DMS79 (cell line): ENCODE data around the gene PCNA.

Experiments
- DNase-seq: peaks from one replicate; lab custom pipeline; 2025; lab: John Stamatoyannopoulos, UW

PCNA gene

DNA sequence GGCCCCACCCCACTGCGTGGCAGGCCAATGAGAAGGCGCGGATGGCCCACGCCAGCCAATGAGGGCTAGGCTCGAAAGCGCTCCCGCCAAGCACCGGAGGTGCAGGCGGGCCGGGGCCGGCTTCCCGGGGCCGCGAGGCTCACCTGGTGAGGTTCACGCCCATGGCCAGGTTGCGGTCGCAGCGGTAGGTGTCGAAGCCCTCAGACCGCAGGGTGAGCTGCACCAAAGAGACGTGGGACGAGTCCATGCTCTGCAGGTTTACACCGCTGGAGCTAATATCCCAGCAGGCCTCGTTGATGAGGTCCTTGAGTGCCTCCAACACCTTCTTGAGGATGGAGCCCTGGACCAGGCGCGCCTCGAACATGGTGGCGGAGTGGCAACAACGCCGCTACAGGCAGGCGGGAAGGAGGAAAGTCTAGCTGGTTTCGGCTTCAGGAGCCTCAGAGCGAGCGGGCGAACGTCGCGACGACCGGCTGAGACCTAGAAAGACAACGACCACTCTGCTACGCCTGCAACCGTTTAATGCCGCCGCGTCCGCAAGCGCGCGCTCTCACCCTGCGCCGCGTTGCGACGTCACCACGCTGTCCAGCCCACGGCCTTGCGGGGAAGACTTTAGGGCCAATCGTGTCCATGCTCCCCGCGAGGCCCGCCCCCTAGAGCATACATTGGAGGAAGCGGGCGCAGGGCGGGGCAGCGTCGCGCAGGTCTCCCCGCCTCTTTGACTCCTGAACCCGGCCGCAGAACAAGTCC, at the start of gene PCNA:
Gene PCNA, minus strand, starts transcription at position 524 of the 750 bp plus-strand sequence. Its CDS starts 160 bp downstream, at position 364.
- DNase-seq = peak; percentile 90

DNA sequence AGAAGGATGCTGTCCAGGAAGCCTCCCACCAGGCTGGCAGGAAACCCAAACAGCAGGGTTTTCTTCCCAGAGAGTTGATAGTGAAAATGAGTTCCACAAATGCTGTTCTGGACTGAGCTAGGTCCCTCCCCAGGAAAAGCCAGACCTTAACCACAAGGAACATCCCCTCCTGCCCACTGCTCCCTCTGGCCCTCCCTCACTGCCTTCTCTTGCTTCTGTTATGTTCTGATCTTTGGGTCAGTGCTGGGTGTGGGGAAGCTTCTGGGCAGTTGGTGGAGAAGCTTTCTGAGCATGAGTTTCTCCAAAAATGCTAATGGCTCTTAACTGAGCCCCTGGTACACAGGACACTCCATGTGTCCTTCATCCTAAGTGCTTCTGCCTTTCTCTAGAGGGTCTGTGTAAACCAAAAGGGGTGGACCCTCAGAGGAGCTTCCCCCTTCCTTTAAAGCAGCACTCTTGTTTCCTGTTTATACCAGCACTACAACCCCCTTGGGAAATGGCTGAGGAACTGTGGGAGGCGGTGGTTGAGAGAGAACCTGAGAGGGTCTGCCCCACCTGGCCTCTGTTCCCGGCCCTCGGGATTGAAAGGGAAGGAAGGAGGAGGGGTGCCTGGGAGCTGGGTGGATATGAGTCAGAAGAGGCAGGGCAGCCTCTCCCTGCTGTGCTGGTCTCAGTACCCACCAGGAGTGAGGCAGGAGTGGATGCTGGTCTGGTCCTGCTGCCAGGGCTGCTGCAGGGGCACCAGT, 49.1 kb upstream of the PCNA start:
- peak; percentile 71 for DNase-seq

GRCh38 chr20:5164645-5165625, 45.2 kb upstream of the PCNA start:
- no peak for DNase-seq

DNA sequence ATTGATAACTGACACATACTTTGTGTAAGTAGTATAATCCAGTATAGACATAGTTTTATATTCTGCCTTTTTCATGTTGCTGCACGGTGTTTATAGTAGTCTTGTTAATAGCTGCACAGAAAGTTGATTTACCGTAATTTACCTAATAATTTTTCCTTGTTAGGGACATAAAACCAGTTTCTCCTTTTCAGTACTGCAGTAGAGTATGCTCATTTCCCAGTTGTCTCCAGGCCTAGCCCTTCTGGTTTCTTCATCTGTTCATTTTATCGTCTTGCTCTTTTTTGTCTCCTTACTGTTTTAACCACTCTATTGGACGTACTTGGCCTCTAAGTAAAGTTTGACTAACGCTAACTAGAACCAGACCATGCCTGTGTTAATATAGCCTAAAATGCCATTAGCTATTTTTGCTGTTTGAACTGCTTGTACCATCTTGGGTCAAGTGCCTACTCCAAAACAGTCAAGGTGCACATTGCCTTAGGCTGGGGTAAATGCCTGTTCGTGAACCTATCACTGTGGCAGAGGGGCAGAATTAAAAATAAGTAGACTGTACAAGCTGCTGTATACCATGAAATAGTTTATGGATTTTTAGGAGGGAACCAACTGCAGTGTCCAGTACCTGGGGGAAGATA, 41.9 kb upstream of the PCNA start:
- no peak for DNase-seq

DNA sequence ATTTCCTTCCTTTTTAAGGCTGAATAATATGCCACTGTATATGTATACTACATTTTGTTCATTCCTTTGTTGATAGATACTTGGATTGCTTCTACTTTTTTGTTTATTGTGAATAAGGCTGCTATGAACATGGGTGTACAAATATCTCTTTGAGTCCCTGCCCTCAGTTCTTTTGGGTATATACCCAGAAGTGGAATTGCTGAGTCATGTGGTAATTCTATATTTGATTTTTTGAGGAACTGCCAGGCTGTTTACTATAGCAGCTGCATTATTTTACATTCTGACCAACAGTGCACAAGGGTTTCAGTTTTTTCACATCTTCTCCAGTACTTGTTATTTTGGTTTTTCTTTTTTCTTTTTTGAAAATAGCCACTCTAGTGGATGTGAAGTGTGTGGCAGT, 41.1 kb upstream of the PCNA start:
- no peak for DNase-seq

DNA sequence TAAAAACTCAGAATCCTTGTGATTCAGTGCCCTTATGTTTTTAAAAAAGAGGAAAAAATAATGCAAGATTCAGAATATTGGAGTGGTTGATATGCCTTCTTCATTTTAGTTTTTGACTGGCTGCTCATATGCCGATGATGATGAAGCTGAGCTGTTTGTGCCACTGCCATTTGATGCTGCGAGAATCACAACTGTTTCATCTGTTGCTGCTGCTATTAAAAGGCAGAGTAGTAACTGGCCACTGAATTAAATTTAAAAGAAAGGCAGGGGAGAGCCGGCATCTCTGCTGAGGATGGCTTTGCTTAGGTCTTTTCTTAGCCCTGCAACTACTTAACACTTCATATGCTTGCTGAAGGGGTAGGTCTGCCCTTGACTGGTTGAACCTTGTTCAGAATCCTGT, 40.2 kb upstream of the PCNA start:
- DNase-seq = no peak

GRCh38 chr20:5156675-5157448, 37.1 kb upstream of the PCNA start:
- no peak for DNase-seq

- DNase-seq = no peak
Measured at GRCh38 chr20:5155404-5155803, 35.6 kb upstream of the PCNA start.

- DNase-seq = no peak
Measured at GRCh38 chr20:5154543-5154925, 34.8 kb upstream of the PCNA start.

- DNase-seq = no peak
Measured at GRCh38 chr20:5153612-5154542, 34.1 kb upstream of the PCNA start.

DNA sequence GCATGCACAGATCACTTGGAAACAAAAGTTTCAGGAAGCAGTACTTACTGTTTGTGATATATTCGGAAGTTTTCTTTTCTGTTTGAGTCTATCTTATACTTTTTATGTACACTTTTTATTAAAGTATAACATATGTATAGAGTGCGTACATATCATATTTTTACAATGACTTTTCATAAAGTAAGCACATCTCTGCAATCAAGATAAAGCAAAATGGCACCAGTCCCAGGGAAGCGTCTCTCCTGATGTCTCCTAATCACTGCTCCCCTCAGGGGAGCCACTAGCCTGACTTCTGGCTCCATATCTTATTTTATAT, 33.4 kb upstream of the PCNA start:
- no peak for DNase-seq

DNA sequence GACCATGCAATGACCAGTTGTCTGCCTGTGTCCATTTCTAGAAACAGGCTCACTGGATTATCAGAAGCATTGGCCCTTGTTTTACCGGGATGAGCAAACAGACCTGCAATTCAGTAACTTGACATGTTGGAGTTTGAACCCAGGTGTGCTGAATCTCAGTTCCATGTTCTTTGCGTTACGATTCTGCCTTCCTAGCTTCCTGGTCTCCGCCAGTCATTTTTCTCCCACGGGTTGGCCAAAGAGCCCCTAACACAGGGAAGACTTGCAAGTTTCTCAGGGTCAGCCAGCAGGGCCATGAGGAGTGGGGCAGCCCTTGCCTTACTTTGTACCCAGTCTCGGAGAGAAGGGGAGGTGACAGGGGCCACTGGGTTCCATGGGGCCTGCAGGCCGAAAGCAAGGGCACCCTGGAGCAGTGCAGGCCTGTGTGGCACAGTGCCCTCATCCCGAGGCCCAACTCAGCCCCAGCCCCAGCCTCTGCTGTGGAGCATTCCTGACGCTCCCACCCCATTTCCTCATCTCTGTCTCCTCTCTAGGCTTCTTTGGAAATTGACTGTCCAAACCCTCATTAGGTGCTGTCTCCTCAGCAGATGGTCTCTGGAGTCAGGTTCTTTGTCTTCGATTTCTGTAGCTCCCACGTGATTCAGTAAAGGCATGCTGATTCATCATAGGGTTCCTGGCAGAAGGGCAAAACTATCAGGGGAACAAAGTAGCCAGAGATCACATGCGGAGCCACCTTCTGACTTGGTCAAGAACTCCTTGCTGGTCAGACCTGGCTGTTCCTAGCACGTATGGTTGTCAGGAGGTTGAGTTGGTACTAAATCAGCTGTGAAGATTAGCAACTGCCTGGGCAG, 30.7 kb upstream of the PCNA start:
- DNase-seq = no peak

DNA sequence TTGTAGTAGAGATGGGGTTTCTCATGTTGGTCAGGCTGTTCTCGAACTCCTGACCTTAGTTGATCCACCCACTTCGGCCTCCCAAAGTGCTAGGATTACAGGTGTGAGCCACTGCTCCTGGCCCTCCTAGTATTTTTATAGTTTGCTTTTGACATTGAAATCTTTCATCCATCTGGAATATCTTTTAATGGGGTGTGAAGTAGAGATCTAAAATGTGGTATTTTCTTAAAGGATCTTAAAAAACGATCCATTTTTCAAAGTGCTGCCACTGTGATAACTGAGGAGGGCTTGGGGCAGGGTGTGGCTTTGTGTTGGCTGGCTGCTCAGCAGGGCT, 30.1 kb upstream of the PCNA start:
- no peak for DNase-seq

GRCh38 chr20:5148581-5148980, 28.8 kb upstream of the PCNA start:
- DNase-seq = no peak

GRCh38 chr20:5146871-5147592, 27.3 kb upstream of the PCNA start:
- DNase-seq = no peak

DNA sequence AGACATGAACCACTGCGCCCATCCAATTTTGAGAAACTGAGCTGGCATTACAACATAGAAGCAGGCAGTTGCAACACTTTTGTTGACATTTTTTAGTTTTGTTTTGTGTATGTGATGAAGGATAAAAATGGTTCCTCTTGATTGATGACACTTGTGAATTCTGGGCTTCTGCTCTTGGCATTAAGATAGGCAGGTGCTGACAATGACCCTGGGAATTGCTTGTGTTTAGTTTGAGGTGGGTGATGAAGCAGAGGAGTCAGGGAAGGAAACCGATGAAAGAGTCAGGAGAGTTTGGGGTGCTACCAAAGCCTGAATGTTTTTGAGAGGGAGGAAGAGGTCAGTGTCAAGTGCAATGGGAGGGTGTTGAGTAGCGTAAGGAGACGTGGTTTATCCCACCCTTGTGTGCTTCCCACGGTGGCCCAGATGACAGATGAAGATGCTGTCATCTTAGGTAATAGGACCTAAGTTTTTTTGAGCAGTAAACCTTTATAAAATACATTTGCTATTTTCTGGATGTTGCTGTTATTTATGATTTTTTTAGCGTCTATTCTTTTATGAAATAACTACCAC, 26.4 kb upstream of the PCNA start:
- no peak for DNase-seq

- no peak for DNase-seq
Measured at GRCh38 chr20:5145365-5146098, 25.8 kb upstream of the PCNA start.

DNA sequence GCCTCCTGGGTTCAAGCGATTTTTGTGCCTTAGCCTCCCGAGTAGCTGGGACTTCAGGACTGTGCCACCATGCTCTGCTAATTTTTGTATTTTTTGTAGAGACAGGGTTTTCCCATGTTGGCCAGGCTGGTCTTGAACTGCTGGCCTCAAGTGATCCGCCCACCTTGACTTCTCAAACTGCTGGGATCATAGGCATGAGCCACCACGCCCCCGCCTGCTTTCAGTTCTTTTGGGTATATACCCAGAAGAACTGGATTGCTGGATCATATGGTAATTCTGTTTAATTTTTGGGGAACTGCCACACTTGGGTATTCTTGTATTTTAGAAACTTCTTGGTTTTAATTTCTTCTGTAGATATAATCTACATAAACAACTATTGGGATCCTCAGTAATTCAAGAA, 24.1 kb upstream of the PCNA start:
- DNase-seq = no peak
